HG02623 (cell line): ENCODE data around the gene TMEM132A.

Experiments
- ATAC-seq: cut with Tn5 transposase; IDR thresholded peaks from one replicate; pipeline ENCODE4 v1.9.1; 2021; ENCODE audit warnings: moderate library complexity; ENCODE audit not compliant: unreplicated experiment

Gene TMEM132A, protein sequence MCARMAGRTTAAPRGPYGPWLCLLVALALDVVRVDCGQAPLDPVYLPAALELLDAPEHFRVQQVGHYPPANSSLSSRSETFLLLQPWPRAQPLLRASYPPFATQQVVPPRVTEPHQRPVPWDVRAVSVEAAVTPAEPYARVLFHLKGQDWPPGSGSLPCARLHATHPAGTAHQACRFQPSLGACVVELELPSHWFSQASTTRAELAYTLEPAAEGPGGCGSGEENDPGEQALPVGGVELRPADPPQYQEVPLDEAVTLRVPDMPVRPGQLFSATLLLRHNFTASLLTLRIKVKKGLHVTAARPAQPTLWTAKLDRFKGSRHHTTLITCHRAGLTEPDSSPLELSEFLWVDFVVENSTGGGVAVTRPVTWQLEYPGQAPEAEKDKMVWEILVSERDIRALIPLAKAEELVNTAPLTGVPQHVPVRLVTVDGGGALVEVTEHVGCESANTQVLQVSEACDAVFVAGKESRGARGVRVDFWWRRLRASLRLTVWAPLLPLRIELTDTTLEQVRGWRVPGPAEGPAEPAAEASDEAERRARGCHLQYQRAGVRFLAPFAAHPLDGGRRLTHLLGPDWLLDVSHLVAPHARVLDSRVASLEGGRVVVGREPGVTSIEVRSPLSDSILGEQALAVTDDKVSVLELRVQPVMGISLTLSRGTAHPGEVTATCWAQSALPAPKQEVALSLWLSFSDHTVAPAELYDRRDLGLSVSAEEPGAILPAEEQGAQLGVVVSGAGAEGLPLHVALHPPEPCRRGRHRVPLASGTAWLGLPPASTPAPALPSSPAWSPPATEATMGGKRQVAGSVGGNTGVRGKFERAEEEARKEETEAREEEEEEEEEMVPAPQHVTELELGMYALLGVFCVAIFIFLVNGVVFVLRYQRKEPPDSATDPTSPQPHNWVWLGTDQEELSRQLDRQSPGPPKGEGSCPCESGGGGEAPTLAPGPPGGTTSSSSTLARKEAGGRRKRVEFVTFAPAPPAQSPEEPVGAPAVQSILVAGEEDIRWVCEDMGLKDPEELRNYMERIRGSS

DNA sequence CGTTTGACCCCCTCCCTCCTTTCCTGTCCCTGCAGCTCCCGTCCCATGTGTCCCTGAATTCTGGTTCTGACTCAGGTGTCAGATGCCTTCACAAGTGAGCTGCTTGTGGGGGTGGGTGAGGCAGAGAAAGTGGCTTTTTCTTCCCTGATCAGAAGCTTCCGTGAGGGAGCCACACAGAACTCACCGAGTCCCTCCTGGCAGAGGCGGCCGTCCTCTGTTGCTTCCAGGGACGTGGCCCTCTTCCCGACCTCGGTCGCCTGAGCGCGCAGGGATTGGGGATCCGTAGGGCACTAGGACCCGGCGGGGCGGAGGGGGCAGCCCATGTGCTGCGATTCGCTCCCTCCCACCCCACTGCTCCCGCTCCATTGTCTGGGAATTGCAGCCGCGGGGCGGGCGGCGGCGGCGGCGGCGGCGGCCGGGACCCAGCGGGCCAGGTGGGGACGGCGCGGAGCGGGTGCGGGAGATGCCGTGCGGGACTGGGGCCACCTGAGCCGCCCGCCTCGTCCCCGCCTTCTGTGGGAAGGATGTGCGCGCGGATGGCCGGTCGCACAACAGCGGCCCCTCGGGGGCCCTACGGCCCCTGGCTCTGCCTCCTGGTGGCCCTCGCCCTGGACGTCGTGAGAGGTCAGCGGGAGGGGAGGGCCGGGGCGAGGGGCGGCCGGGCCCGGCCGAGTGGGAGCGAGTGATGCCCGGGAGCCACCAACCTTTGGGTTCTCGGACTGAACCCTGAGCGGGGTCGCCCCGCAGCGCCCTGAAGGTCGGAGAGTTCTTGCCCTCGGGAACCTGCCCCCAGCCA, at the start of gene TMEM132A:
TSS of gene TMEM132A (plus strand) at position 351 of the 796 bp plus-strand sequence. CDS start at position 525, 174 bp downstream.
- ATAC-seq, result no peak

DNA sequence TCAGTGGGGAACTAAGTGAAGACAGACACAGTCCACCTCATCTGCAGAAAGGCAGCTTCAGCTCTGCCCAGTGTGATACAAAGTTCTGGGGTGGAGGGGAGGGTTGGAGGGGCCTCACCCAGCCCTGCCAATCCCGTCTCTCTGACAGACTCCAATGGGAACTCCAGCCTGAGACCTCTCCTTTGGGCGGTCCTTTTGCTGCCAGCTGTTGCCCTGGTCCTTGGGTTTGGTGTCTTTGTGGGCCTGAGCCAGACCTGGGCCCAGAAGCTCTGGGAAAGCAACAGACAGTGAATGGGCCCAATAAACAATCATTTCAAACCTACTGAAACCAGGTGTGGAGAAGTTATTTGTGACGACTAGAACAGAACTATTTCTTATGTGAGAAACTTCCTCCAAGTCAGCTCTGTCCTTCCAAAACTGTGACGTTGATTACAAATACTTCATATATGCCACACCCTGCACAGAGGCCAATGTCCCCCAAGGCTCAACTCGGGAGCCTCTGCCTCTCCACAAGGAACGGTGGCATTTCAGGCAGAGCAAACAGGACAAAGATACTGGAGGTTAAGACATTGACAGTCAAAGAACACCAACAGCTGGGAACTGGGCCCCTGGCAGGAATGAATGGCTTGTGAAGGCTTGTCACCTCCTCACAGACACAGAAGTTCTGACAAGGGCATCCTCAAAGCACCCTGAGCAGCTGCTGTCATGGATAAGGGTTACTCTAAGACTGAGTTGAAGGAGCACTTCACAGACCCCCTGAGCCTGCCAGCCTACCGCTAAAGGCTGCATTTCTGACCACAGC, 48.7 kb upstream of the TMEM132A start:
- ATAC-seq, result no peak

DNA sequence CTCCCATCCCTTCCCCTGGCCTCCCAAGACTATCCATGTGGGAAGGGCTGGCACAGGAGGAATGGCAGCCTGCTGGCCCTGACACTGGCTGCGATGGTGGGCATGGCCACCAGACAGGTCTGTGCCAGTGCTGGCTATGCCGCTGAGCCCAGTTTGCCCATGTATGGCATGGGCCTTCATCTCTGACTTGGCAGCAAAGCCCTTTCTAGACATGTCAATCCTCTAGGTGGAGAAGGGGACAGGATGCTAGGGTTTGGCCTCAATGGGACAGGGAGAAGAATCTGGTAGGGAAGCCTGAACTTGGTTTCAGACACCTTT, 48.1 kb upstream of the TMEM132A start:
- no peak for ATAC-seq

DNA sequence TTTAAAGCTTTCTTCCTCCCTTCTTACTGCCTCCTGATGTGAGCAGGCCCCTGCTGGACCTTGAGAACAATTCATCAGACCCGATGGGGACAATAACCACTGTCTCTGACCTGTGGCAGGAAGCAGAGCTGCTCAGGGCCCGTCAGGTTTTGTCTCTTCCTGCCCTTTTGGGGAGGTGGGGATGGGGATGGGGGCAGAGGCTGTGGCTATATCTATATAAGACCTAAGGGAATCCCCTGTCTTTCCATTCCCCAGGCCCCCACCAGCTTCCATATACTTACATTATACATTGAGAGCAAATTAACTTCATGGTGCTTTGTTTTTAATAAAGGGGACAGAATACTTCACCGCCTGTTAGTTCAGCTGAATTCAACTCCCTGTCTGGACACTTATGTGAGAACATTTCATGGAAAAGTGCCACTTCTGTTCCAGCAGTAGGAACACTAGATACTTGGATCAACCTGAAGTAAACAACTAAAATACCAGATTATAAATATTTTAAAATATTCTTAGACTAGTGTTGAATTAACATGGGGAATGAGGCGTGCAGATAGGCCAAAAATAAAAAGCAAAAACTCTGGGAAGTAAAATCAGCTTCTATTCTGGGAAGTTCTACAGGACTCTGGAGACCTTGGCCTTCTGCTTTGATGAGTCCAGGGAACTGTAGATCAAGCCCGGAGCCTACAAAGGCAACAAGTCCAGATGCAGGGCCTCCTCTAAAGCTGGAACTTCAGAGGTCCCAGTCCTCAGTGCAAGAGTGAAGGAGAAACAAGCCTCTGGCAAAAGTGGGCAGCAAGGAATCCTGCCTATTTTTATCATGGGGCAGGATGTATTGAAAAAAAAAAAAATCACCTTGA, 45.8 kb upstream of the TMEM132A start:
- ATAC-seq, result no peak

DNA sequence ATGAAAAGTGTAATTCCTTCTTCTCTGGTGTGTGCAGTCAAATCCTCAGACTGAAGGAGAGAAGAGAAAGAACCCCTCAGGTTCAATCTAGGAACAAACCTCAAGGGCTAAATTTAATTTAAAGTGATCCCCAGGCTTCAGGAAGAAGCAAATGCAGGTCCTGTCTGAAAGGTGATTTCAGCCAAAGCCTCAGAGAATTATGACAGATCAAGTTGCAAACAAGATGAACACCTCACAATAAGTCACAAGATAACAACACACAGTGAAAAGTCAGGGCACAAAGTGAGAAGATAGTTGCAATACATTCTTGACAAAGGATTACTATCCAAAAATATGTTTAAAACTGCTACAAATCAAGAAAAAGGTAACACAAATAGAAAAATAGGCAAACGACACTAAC, 45.2 kb upstream of the TMEM132A start:
- no peak for ATAC-seq

DNA sequence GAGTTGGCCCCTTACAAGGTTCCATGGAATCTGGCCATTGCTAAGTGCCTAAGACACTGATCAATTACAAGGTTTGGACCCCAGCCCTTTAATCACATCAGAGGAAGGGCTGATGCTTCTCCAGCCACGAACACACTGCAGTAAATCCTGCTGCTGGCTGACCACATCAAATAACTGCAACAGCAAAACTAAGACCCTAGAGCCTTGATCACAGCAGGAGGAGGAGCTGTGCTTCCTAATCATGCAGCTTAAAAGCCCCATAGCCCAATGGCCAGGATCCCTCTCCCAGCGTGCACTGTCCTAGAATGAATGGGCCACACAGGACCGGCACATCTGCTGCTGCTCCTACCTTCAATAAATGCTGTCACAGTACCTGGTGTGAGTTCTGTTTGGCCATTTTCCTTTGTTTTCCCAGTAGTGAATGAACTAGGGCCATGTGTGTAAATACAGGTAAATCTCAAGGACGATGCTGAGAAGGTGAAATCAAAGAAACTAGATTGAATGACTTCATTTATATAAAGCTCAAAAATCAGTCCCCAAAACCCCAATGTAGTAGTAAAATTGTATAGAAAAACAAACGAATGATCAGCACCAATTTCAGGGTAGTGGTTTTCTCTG, 44.2 kb upstream of the TMEM132A start:
- ATAC-seq, result no peak

DNA sequence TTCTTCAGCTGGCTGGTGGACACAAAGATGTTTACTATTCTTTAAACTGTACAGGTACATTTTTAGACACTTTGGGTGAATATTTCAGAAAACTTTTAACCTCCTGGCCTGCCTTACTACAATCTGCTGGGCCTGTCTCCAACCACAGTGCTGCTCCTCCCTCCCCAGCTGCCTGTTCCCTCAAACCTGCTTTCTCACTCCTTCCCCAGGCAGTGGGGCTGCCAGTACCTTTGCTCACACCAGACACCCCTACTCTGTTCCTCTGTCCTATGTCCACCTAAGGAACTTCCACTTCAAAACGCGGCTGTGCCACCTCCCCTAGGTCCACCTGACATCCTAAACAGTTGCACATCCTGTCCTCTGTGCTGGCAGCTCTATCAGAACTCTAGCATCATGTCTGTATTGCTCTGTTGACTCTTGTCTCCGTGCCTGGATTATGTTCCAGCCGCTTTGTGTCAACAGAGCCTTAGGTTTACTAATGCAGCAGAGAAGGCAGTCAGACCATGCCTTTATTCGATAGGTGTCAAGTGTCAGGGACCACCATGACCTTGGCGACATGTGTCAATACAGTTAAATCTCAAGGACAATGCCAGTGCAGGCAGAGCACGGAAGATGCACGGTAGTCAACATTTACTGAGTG, 43.5 kb upstream of the TMEM132A start:
- ATAC-seq, result no peak

DNA sequence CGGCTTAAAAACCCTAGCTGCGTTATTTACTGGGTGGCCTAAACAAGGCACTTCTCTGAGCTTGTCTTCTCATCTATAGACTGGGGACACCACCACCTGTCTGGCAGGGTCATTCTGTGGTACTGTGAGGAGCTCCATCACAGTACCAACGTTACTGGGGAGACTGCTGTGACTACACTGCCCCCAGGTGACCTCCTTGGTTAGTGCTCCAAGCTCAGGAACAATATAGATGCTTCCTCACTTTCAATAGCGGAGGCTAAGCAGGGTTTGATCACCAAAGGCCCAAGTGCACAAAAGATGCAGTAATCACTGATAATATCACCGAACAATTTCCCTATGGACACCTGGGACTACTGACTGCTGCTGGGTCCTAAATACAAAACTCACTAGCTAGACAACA, 36.7 kb upstream of the TMEM132A start:
- ATAC-seq, result no peak

DNA sequence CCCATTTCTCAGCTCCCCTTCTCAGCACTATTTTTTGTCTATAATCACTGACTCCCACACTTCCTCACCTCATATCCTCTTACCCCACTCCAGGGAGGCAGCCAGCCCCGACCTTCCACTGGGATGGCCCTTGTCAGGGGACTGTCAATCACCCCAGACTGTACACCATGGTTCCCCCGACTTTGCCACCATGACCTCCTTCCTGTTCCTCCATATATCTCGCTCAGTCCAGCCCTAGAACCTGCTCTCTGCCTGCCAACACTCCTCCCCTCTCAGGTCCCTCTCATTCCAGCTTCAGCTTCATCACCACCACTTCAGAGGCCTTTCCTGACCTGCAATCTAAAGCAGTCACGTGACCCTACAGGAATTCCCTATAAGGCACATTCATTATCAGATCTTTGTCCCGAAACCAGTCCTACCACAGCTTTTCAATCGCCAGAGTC, 34.4 kb upstream of the TMEM132A start:
- no peak for ATAC-seq

DNA sequence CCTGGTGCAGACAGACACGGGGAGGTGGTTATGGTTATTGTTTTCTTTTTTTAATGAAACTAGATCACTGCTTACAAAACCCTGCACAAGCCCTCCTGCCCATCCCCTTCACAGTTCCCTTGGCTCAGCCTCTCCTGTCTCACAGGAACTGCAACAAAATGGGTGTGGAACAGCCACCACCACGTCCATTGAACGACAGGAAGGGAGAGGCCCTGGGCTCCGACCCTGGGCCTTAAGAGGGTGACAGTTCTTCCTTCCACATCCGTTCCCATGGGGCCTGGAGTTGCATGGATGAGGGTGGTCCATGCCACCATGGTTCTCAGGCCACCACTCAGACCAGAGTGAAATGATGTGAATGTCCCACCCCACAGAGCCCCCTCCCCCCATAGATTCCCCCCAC, 33.6 kb upstream of the TMEM132A start:
- ATAC-seq, result no peak

DNA sequence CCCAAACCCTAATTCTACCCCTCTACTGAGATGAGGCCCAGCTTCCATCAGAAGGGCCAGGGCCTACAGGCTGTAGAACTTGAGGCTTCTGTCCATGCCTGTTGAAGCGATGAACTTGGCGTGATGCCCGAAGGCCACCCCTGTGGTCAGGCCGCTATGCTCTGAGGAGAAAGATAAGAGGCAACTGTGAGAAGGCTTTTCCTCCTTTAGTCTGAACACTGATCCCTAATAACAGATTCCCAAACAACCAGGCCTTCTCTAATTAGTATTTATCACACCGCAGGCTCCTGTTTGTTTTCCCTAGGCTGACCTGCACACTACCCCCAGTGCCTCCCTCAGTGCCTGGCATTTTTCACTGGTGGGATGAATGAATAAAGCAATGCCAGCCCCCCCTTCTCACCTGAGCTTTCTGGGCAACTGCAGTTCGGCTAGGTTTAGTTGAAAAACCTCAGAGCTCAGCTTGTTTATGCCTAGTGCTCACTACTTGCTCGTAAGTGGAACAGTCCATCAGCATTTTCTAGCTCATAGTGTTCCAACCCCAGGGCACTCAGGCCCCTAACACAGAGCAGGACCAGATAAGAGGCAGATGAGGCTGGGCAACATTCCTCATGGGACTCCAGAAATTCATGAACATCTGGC, 33.0 kb upstream of the TMEM132A start:
- ATAC-seq, result no peak

DNA sequence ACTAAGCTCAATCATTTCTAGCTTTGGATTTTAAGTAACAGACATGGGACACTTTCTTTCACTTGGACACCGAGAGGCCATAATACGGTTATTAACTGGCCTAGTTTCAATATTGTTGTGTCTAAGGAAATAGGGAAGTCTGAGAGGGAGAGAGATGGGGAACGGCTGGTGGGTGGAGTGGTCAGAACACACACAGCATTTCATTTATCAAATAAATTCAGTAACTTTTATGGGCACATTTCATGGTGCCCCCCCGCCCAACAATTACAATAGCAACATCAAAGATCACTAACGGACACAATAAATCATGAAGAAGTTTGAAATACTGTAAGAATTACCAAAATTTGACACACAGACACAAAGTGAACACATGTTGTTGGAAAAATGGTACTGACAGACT, 28.6 kb upstream of the TMEM132A start:
- no peak for ATAC-seq

DNA sequence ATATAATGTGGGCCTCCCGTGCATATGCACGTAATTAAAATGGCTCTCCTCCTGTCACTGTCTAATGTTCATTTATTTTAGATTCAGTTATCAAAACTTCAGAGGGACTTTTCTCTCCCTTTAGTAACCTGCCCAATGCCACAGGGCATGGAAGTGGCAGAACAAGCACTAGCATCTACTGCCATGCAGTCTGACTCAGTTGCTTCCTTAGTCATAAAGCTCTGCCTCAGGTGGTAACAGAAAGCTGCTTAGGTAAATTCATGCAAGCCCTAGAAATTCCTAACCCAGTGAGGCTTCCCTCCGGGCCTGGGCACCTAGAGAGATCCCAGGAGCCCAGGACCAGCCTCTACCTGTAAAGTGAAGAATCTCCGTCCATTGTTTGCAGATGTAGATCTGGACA, 26.8 kb upstream of the TMEM132A start:
- ATAC-seq, result no peak

DNA sequence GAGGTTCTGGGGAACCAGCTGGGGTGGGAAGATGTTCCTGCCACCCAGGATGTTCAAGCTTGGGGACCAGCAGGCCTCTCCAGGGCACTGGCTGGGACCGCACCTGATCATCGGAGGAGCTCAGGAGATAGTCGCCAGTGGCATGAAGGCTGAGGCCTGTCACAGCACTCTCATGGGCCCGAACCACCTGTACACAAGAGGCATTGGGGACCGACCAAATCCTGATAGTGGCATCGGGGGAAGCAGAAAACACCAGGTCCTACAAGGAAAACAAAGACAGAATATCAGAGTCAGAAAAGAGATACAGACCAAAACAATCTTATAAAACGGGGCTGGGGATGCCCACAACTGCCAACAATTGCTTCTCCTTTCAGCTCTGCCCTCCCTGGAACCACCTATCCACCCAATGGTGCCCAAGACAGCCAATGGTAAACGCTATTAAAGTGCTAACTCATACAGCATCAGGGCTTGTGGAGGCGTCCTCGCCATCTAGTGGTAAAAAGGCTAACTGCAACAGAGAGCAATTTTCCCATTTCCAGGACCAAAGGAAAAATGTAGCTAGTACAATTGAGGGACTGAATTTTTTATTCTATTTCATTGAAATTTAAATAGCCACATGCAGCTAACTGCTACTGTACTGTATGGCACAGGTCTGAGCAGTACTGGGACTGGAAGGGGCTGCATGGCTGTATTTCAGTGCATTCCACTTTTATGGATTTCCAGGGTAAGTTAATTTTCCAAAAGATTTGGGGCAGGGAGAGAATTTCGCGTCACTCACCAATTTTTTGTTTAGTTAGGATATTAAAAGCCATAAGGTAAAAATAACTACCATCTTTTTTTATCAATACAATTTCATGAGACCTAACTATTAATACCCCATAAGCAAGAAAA, 25.0 kb upstream of the TMEM132A start:
- no peak for ATAC-seq

DNA sequence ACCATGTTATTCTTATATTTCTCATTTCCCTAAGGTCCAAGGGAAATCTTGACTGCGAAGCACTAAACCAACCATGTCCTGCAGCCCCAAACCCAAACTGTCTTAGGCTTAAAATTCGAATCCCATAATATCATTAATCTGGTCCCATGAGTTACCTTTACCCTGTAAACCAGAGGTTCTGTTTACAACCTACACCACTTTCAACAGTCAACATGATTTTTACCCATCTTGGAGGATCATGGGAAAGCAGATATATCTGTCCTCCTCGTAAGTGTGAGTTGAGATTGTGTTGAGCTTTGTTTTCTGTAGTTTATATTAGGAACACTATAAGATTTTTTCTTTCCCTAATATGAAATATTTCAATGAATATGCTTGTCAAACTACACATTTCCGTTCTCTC, 24.3 kb upstream of the TMEM132A start:
- no peak for ATAC-seq

DNA sequence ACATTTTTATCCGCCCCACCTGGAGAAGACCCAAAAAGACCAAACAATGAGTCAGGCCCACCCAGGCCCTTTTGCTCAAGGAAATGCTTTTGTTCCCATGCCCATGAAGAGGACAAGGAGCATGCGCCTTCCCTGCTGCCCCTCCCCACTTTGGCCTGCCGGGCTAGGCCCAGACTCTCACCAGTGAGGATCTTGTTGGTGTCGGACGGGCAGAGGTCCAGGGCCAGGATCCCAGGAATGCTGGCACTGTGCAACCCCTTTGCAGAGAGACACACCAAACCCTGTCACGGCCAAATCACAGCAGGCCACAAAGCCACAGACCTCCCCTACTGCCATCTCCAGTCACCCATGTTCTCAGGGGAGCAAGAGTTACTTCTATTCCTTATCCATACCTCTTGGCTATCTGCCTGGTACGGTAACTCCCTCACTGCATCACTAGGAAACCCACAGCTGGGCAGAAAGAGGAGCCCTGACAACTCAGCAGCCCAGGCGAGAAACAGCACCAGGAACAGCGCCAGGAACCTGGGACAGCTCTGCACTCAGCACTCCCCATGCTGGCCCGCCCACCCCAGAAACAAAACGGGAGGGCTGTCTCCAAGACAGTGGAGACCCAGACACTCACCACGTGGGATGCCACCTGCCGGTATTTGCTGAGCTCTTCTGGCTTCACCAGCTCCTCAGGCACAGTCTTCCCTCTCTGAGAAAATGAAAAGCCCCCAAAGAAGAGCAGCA, 23.4 kb upstream of the TMEM132A start:
- ATAC-seq, result no peak
